HG02759 (cell line): ENCODE data around the gene ERFE.

Experiments
- ATAC-seq: cut with Tn5 transposase; IDR thresholded peaks from one replicate; pipeline ENCODE4 v1.9.1; 2021; ENCODE audit warnings: mild to moderate bottlenecking, moderate library complexity; ENCODE audit not compliant: unreplicated experiment

The ERFE gene

GRCh38 chr2:238125127-238125885, 33.5 kb upstream of the ERFE start:
- no peak for ATAC-seq

DNA sequence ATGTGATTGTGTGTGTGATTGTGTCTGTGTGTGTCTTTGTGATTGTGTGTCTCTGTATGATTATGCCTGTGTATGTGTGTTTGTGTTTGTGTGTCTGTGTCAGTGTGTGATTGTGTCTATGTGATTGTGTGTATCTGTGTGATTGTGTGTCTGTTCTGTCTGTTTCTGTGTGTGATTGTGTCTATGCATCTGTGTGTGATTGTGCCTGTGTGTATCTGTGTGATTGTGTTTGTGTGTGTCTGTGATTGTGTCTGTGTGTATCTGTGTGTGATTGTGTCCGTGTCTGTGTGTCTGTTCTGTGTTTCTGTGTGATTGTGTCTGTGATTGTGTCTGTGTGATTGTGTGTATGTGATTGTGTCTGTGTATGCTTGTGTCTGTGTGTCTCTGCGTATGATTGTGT, 32.4 kb upstream of the ERFE start:
- ATAC-seq = no peak

DNA sequence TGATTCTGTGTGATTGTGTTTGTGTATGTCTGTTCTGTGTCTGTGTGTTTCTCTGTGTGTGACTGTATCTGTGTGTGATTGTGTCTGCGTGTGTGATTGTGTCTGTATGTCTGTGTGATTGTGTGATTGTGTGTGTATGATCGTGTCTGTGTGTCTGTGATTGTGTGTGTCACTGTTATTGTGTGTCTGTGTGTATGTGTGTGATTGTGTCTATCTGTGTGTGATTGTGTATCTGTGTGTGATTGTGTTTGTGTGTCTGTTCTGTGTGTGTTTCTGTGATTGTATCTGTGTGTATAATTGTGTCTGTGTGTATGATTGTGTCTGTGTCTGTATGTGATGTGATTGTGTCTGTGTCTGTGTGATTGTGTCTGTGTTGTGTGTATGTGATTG, 32.0 kb upstream of the ERFE start:
- ATAC-seq = no peak

- peak; percentile 74 for ATAC-seq
Measured at GRCh38 chr2:238127165-238128060, 31.4 kb upstream of the ERFE start.

- no peak for ATAC-seq
Measured at GRCh38 chr2:238128061-238128440, 30.7 kb upstream of the ERFE start.

DNA sequence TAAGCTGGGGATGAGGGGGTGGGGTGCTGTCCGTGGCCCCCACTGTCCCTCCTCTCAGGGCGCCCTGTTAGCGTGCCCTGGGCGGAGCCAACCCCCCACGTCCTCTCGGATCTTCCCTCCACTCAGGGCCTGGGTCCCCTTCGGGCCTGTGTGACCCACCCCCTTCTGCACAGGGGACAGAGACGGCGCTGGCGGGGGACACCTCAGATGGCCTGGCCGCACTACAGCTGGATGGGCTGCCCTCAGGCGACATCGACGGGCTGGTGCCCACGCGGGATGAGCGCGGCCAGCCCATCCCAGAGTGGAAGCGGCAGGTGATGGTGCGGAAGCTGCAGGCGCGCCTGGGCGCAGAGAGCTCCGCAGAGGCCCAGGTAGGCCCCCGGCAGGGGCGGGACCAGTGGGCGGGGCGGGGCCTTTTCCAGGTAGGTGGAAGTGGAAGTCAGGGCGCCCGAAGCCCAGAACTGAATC, 30.2 kb upstream of the ERFE start:
- ATAC-seq = no peak

GRCh38 chr2:238129166-238130010, 29.4 kb upstream of the ERFE start:
- no peak for ATAC-seq

DNA sequence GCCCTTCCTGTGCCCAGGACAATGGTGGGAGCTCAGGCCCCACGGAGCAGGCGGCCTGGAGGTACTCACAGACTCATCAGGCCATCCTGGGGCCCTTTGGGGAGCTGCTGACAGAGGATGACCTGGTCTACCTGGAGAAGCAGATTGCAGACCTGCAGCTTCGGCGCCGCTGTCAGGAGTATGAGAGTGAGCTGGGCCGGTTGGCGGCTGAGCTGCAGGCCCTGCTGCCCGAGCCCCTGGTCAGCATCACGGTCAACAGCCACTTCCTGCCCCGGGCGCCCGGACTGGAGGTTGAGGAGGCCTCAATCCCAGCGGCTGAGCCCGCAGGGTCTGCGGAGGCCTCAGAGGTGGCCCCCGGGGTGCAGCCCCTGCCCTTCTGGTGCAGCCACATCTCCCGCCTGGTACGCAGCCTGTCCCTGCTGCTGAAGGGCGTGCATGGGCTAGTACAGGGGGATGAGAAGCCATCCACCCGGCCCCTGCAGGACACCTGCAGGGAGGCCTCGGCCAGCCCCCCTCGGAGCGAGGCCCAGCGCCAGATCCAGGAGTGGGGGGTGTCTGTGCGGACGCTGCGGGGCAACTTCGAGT, 28.6 kb upstream of the ERFE start:
- ATAC-seq = no peak

GRCh38 chr2:238130696-238131628, 27.8 kb upstream of the ERFE start:
- no peak for ATAC-seq

DNA sequence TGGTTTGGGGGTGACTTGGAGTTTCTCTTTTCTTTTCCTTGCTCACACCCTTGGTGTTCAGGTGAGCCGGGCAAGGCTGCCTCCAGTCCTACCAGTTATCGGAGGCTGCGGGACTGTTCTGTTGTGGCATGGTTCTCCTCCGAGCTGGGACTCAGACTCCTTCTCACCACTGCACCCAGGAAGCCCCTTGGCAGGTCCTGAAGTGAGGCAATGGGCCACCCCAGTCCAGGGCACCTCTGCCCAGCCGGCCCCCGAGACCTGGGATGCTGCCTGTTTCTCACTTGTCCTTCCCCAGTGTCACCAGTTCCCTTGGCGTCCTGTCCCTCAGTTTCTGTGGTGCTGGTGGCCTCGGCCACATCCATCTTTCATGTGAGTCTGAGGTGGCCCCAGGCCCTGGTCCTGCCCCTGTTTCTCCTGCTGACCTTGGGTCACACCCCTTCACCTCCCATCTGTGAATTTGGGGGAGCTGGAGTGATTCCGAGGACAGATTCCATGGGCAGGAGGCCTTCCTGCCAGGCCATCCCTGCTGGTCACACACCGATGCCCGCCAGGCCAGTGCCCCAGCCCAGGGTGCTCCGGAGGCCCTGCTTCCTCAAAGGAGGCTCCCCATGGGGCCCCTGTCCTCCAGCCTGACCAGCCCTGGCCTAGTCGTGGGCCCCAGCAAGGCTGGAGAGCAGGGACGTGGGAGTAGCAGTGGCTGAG, 26.9 kb upstream of the ERFE start:
- ATAC-seq = no peak

DNA sequence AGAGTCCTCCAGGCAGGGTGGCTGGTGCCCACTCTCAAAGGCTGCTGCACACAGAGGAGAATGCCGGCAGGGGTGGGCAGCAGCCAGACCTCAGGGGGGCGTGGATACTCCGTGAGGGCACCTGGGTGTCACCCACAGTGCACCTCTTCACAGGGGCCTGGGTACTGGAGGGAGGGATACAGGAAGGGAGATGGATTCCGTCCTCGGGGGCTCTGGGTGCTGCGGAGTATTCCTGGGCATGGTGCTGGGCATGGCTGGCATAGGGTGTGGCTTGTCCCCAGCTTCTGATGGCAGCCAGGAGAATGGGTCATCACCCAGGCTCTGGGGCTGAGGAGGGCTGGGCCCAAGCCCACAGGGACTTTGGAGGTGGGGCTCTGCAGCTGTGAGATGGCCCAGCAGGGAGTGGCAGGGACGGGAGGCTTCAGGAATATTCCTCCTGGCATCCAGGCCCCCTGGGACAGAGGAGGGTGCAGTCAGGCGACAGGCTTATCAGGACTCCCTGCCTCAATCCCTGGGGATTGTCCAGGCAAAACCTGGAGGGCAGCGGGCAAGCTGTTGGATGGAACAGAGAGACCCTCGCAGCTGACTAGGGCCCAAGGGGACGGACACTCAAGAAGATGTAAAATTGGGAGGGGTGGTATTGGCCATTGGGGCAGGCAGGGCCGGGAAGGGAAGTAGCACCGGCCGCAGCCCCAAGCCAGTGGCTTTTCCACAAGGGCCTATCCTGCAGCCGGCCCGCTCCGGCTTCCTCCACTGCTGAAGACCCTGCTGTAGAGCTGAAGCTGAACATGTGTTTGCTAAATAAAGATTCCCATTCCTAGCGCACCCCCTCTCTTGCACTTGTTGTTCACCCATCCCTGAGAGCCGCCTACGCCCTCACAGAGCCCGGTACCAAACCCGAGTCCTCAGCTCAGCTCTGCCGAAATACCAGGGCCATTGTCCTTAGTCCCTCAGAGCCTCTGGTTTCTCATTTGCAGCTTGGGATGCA, 26.0 kb upstream of the ERFE start:
- no peak for ATAC-seq

- ATAC-seq = no peak
Measured at GRCh38 chr2:238133499-238134392, 25.0 kb upstream of the ERFE start.

GRCh38 chr2:238134393-238134785, 24.4 kb upstream of the ERFE start:
- ATAC-seq = no peak

DNA sequence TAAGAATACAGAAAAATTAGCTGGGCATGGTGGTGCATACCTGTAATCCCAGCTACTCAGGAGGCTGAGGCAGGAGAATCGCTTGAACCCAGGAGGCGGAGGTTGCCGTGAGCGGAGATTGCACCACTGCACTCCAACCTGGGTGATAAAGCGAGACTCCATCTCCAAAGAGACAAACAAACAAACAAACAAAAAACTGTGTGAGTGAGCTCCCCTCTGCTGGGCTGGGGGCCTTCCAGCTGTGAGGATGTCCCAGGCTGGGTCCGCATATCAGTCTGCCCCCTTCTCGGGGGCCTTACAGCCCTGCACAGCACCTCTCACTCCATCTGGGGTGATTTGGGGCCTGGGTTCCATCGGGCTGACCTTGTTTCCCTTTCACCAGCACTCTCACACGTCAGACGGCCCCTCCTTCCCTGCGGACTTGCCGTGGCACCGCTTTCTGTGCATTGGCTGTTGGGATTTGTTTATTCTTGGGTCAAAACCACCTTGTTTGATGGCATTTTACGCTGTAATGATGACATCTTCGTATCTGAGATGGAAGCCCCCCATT, 23.1 kb upstream of the ERFE start:
- no peak for ATAC-seq

DNA sequence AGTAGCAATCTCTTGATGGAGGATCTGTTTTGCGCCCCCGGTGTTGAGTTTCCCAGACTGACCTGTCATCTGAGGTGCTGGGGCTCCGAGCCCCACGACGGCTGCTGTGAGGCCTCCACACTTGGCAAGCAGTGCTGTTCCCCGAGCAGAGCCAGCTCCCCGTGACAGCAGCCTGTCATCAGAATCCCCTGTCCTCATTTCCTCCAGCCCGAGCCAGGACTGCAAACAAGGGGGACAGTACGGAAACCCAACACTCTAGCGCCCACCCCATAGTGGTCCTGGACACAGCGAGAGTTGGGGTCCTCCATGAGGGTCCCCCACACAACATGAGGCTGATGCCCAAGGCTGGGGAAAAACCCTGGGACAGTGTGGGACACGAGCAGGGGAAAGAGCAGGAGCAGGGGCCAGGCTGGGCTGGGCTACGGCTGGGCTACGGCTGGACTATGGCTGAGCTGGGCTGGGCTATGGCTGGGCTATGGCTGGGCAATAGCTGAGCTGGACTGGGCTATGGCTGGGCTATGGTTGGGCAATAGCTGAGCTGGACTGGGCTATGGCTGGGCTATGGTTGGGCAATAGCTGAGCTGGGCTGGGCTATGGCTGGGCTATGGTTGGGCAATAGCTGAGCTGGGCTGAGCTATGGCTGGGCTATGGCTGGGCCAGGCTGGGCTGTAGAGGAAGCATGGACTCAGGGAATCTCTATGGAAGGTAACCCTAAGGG, 21.8 kb upstream of the ERFE start:
- no peak for ATAC-seq

DNA sequence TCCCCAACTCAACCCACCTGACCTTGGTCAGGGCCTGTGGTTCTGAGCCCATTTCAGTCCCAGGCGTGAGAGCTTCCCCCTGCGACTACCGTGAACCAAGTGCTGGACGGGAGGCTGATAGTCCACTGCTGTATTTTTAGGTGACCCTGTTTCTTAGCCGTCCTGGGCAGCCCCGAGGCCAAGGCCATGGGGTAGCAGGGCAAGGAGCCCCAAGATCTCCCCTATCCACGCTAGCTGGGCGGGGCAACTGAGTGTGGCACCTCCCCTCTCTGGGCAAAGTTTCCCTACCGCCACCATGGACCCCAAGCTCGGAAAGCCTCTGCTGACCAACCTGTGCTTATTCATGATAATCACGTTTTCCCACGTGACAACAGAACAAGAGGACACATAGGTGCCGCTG, 20.9 kb upstream of the ERFE start:
- no peak for ATAC-seq
